Activated CD4-positive, alpha-beta memory T cell treated with anti-CD3 and anti-CD28 coated beads, Interleukin-2, amount 10 ng/mL, durations not matched to agents 7 days and 5 days (primary cell): ENCODE measurements around the gene SH3BP4. TPM values are rescaled to one million over a fixed set of nuclear protein-coding genes. Genes with fewer than 3 reads are reported as not detected.

Experiments used
- CTCF ChIA-PET: fragments of 350-600 bp; sonication (Branson Sonifier 250); formaldehyde crosslinking; loops from one replicate; lab custom pipeline; 2021; ENCODE audit warnings: antibody characterized with exemption, inconsistent platforms; lab: Charles Lee
- POLR2A ChIA-PET: fragments of 350-600 bp; sonication (Branson Sonifier 250); formaldehyde crosslinking; loops from one replicate; lab custom pipeline; 2021; ENCODE audit warnings: antibody characterized with exemption; lab: Charles Lee
- DNase-seq: peaks from one replicate; pipeline ENCODE4 v3.0.0-alpha.2; 2020
- H3K27ac Mint-ChIP-seq: one replicate; pipeline ENCODE4 v1.8.0; 2021; ENCODE audit warnings: mild to moderate bottlenecking, mixed read lengths
- H3K27me3 Mint-ChIP-seq: one replicate; pipeline ENCODE4 v1.8.0; 2021; ENCODE audit warnings: mixed read lengths
- H3K36me3 Mint-ChIP-seq: one replicate; pipeline ENCODE4 v1.8.0; 2021; ENCODE audit warnings: low read depth, mixed read lengths
- H3K4me1 Mint-ChIP-seq: one replicate; pipeline ENCODE4 v1.8.0; 2021; ENCODE audit warnings: mixed read lengths
- H3K4me3 Mint-ChIP-seq: one replicate; pipeline ENCODE4 v1.8.0; 2021; ENCODE audit warnings: mild to moderate bottlenecking, mixed read lengths
- H3K9me3 Mint-ChIP-seq: one replicate; pipeline ENCODE4 v1.8.0; 2021; ENCODE audit warnings: mixed read lengths
- total RNA-seq, 2 experiments: library from RNA; stranded (reverse); gene quantifications; one replicate each; pipeline ENCODE4 v1.2.3, GENCODE V29; 2021

Gene SH3BP4
- total RNA-seq, 2 experiments from 2014 or later, result 0.08 TPM; not detected in 1

DNA sequence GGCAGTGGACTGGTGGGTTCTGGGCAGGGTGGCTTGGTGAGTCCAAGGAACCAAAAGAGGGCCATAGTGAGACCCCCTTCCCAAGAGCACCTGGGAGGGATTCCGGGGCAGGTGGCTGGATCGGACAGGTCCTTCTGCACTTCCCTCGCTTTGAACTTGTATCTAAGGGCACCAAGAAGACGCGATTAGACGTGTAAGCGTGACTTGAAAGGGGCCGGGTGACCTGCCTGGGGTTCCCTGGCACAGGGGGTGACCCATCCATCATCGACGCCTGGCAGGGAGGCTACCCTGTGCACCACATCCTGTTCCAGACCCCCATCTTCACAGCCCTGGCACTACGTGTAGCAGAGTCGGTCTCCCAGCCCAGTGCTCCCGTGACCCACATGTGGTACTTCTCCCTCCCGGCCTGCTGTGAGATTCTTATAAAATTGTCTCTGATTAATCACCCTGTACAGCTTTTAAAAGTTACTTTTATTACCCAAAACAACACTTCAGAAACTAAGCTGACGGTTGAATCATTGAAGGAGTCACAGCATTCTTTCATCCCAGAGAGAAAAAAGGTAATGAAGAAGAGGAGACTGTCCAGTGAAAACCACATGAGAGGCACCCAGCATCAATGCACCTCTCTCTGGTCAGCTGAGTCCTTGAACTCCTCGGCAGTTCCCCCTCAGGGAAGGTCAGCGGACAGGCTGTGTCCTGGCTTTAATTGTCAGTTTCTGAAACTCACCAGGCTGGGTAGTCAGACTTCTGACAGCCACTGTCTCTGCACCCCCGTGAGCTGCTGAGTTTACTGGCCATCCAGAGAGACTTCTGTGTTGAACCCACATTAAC is 13.0 kb downstream of the SH3BP4 start:
- DNase-seq, result no peak
- H3K27ac Mint-ChIP-seq, result no peak overlapping the region
- POLR2A ChIA-PET, result no interaction called here
- H3K4me1 Mint-ChIP-seq, result no peaks in the 10 kb centered on the region
- H3K4me3 Mint-ChIP-seq, result no peak overlapping the region
- no peaks in the 10 kb centered on the region for H3K9me3 Mint-ChIP-seq
- no peaks in the 10 kb centered on the region for H3K36me3 Mint-ChIP-seq
- peaks cover 6% of the 10 kb centered on the region for H3K27me3 Mint-ChIP-seq
- CTCF ChIA-PET, result no interaction called here

DNA sequence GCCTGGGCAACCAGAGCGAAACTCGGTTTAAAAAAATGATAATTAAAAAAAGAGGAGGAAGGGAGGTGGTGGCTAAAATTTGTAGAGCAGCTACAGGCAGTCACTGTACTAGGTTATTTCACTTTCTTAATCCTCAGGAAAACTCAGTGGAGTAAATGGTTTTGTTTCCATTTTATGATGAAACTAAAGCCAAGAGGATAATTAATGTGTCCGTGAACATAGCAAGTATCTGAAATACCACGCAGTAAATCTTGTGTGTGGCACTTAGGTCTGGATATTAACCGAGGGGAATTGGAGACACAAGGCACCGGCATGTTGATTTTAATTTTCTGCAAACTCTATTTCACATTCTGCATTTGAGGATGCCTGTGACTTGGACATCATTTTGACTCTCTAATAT is 14.5 kb downstream of the SH3BP4 start:
- H3K36me3 Mint-ChIP-seq, result no peaks in the 10 kb centered on the region

DNA sequence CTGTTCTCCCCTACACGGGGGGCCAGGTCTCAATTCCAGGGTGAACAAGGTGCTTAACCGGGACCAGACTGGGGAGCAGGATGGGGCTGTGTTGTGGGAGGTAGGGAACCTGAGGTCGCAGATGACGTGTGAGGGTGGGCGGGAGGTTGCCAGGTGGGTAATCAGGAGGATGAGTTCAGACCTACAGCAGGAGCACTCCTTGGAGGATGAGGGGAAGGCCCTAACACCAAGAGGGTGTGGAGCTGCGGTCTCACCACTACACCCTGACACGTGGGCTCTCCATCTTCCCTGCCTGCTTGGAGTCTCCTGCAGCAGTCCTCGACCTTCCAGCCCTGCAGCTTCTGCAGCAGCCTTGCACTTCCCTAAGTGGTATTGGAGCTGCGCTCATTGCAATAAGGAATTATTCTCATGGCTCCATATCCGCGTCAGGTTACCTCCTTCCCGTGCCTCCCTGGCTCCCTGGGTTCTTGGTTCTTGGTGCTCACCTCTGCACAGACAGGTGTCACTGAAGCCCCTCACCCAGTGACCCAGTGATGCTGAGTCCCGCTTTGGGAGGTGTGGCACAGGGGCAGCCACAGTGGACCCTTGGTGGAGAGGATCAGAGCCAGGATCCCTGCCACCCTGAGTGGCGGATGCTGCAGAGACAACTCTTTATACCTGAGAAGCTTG is 15.5 kb downstream of the SH3BP4 start:
- Mint-ChIP-seq H3K4me3 (no peak overlapping the region), H3K27me3 (peaks cover 8% of the 10 kb centered on the region), H3K27ac (no peak overlapping the region), H3K36me3 (no peaks in the 10 kb centered on the region), H3K4me1 (no peaks in the 10 kb centered on the region), H3K9me3 (no peaks in the 10 kb centered on the region)
- no peak for DNase-seq
- ChIA-PET POLR2A (no interaction called here), CTCF (no interaction called here)

More for the DNA sequence above, 14.5 kb downstream of the SH3BP4 start:
- CTCF ChIA-PET, result no interaction called here
- H3K4me1 Mint-ChIP-seq, result no peaks in the 10 kb centered on the region
- H3K27me3 Mint-ChIP-seq, result peaks cover 8% of the 10 kb centered on the region
- POLR2A ChIA-PET, result no interaction called here
- H3K27ac Mint-ChIP-seq, result no peak overlapping the region
- no peak overlapping the region for H3K4me3 Mint-ChIP-seq
- H3K9me3 Mint-ChIP-seq, result no peaks in the 10 kb centered on the region
- DNase-seq, result no peak

DNA sequence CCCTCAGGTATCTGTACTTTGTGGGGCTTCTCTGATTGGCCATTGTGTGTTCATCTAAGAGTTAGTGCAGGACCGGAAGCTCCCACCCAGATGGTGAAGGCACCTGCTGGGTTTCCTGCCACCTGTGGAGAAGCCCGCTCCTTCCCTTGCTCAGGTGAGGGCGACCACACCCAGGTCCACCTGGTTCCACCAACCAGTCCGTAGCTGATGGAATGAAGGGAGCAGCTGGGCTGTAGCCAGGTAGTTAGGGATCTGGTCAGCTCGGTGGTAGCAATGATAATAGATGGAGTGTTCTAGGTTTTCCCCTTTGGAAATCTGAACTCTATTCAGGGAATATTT is 16.0 kb downstream of the SH3BP4 start:
- DNase-seq, result no peak
- no peak overlapping the region for H3K4me3 Mint-ChIP-seq
- H3K36me3 Mint-ChIP-seq, result no peaks in the 10 kb centered on the region
- no peaks in the 10 kb centered on the region for H3K4me1 Mint-ChIP-seq
- no peaks in the 10 kb centered on the region for H3K9me3 Mint-ChIP-seq
- no peak overlapping the region for H3K27ac Mint-ChIP-seq
- ChIA-PET POLR2A (no interaction called here), CTCF (no interaction called here)
- H3K27me3 Mint-ChIP-seq, result peaks cover 8% of the 10 kb centered on the region

DNA sequence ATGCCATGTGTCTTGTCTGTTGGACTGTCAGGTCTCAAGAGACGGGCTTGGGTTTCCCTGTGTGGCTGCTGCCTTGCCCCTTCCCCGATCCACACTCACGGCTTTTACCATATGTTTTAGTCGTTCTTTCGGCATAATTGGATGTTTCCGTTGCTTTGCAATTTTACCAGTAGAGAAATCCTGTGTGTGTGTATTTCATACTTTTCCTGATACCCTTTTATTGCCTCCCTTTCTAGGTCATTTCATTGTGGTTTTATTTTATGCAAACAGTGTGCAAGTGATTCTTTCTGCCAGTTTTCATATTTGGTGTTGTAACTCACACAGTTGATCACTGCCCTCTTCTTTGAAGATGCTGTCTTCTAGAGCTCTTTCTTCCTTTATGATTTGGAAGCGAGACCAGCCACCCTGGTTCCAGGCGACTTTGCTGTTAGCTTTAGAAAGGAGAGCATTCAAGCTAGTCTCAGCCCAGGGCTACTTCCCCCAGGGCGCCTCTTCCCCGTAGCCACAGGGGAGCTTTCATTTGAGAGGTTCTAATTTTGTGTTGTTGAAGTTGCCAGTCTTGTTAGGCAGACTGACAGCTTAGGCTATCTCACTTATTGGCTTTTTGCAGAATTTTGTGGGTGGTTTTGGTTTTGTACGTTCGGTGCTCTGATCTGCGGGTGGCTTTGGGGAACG is 17.0 kb downstream of the SH3BP4 start:
- POLR2A ChIA-PET, result no interaction called here
- Mint-ChIP-seq H3K36me3 (no peaks in the 10 kb centered on the region), H3K27ac (no peak overlapping the region), H3K9me3 (no peaks in the 10 kb centered on the region), H3K4me1 (no peaks in the 10 kb centered on the region), H3K27me3 (peaks cover 8% of the 10 kb centered on the region), H3K4me3 (no peak overlapping the region)
- DNase-seq, result no peak
- CTCF ChIA-PET, result no interaction called here

DNA sequence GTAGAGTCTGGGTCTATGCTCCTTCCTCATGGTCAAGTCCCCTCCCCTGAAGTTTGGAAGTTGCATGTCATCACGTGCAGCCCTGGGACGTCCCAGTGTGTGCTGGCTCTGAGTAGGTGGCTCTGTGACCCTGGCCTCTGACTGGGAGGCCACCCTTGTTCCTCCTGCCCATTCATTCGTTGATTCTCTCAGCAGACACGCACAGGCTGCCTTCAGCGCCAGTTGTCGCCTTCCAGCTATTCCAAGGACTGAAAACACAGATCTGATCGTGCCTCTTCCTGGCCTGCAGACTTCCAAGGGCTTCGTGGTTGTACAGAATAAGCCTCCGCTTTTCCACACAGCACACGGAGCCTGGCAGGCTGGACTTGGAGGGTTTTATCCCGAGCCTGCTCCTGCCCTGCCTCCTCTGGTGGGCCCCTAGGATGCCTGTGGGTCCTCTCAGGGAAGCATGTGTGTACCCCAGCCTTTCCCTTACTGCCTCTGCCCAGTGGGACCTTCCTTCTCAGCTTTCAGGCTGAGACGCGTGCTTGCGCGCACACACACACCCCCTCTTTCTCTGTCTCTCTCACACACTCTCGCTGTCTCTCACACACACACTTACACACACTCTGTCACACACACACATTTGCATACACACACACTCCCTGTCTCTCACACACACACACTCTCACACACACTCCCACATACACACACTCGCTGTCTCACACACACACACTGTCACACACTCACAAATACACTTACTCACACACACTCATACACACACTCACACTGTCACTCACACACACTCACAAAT is 17.7 kb downstream of the SH3BP4 start:
- Mint-ChIP-seq H3K27ac (no peak overlapping the region), H3K4me3 (no peak overlapping the region), H3K36me3 (no peaks in the 10 kb centered on the region), H3K9me3 (no peaks in the 10 kb centered on the region), H3K27me3 (peaks cover 8% of the 10 kb centered on the region), H3K4me1 (no peaks in the 10 kb centered on the region)
- no peak for DNase-seq
- ChIA-PET POLR2A (no interaction called here), CTCF (no interaction called here)

DNA sequence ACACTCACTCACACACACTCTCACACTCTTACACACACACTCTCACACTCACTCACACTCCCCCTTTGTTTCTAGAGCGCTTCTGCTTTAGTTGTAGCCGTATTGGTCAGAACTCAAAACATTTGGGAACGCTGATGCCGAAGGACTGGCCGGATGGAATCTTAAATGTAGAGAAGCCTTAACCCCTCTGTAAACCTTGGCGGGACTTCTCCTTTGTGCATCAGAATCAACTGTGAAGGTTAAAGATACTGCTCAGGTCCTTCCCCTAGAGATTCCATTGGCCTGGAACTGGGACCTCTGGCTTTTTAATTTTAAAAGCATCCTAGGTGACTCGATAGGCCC is 18.3 kb downstream of the SH3BP4 start:
- Mint-ChIP-seq H3K27me3 (peaks cover 8% of the 10 kb centered on the region), H3K36me3 (no peaks in the 10 kb centered on the region), H3K4me1 (no peaks in the 10 kb centered on the region), H3K27ac (no peak overlapping the region), H3K4me3 (no peak overlapping the region), H3K9me3 (no peaks in the 10 kb centered on the region)
- DNase-seq, result no peak
- ChIA-PET CTCF (no interaction called here), POLR2A (no interaction called here)

DNA sequence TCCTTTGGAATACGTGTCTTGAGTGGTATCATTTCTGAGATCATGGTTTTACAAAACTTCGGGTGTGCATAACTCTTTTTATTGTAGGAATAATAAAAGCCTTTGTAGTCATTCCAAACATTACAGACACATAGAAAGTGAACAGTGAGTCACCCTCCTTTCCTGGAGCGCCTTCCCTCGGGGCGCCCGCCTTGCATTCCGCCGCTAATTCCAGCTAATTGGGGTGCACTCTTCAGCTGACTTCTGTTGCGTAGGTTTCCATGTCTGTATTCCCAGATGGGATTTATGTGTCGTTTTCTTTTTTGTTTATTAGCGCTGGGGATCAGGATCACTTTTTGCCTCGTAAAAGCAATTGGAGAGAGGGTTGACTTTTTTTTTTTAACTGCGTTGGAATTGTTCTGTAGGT is 18.7 kb downstream of the SH3BP4 start:
- Mint-ChIP-seq H3K36me3 (no peaks in the 10 kb centered on the region), H3K27ac (no peak overlapping the region), H3K9me3 (no peaks in the 10 kb centered on the region), H3K4me1 (no peaks in the 10 kb centered on the region), H3K4me3 (no peak overlapping the region), H3K27me3 (peaks cover 6% of the 10 kb centered on the region)
- no peak for DNase-seq
- ChIA-PET POLR2A (no interaction called here), CTCF (no interaction called here)

DNA sequence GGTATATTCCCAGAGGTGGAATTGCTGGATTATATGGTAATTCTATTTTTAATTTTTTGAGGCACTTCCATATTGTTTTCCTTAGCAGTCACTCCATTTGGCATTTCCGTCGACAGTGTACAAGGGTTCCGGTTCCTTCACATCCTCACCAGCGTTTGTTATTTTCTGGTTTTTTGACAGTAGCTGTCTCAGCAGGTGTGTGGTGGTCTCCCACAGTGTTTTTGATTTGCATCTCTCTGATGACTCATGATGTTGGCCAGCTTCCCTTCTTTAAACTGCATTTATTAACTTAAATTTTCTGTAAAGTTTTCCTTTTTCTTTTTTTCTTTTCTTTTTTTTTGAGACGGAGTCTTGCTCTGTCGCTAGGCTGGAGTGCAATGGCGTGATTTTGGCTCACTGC is 19.7 kb downstream of the SH3BP4 start:
- Mint-ChIP-seq H3K4me1 (no peaks in the 10 kb centered on the region), H3K36me3 (no peaks in the 10 kb centered on the region), H3K27ac (no peak overlapping the region), H3K9me3 (no peaks in the 10 kb centered on the region), H3K4me3 (no peak overlapping the region), H3K27me3 (peaks cover 3% of the 10 kb centered on the region)
- ChIA-PET POLR2A (no interaction called here), CTCF (no interaction called here)
- no peak for DNase-seq

DNA sequence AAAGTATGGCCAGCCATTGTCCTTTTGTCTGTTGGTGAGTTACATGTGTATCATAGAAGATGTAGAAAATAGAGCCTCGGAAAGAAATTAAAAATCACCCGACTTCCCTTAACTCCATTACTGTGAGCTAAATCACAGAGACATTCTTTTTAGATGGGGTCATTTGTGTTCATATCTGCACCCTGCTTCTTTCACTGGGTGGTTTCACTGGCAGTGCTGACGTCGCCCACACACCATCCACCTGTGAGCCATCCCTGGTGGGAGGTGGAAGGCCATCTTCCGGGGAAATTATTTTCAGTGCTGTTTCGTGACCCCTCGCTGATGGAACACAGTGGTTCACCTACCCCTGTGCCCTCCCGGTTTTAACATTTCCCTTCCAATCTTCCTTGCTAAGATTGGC is 21.2 kb downstream of the SH3BP4 start:
- no peak overlapping the region for H3K27ac Mint-ChIP-seq
- H3K9me3 Mint-ChIP-seq, result no peaks in the 10 kb centered on the region
- H3K36me3 Mint-ChIP-seq, result no peaks in the 10 kb centered on the region
- no peaks in the 10 kb centered on the region for H3K4me1 Mint-ChIP-seq
- DNase-seq, result no peak
- no peak overlapping the region for H3K4me3 Mint-ChIP-seq
- ChIA-PET POLR2A (no interaction called here), CTCF (no interaction called here)
- H3K27me3 Mint-ChIP-seq, result peaks cover 3% of the 10 kb centered on the region

DNA sequence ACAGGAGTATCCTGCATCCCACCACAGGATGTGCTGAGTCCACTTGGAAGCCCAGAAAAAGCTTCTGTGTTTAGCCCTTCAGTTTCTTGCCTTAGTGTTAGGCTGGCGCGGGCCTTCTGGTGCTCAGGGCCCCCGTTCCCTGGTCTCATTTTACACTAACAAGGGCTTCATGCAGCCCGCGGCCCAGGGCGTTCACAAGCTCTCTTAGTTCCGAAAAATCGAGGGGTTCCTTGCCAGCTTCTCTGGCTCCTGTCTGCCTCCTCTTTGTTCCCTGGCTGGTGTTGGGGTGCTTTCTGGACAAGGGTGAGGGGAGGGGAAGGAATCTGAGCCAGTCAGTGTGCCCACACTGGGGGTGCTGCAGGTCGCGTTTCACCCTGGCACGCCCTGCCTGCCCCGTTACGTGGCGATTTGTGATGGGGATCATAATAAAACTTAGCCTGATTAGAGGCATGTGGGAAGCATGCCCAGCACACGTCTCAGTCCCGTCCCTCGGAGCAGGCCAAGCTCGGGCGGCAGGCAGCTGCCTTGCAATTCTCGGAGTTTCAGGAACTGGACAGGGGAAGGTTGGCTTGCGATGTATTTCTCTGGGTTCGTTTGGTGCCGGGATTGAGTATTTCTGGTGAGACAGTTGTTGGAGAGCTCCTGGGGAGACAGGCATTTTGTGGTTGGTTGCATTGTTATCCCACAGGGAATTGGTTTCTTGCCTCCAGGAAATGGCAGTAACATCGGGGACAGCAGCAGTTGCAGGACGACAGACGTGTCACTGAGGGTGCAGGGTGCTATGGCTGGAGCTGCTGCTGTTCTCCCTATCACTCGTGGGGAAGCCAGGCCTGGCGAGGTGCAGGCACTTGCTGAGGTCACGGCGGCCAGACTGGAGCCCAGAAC is 22.9 kb downstream of the SH3BP4 start:
- Mint-ChIP-seq H3K4me3 (no peak overlapping the region), H3K36me3 (no peaks in the 10 kb centered on the region), H3K9me3 (no peaks in the 10 kb centered on the region), H3K4me1 (no peaks in the 10 kb centered on the region), H3K27ac (no peak overlapping the region), H3K27me3 (peaks cover 3% of the 10 kb centered on the region)
- CTCF ChIA-PET, result no interaction called here
- POLR2A ChIA-PET, result no interaction called here
- no peak for DNase-seq

DNA sequence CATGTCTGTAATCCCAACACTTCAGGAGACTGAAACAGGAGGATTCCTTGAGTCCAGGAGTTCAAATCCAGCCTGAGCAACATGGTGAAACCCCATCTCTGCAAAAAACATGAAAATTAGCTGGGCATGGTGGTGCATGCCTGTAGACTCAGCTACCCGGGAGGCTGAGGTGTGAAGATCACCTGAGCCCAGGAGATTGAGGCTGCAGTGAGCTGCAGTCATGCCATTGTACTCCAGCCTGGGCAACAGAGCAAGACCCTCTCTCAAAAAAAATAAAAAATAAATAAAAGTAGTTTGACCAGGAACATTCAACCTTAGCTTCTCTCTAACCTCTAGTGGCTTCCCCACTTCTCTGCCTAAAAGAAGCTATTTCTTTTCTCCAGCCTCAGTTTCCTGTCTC is 23.8 kb downstream of the SH3BP4 start:
- Mint-ChIP-seq H3K4me1 (no peaks in the 10 kb centered on the region), H3K27me3 (no peaks in the 10 kb centered on the region), H3K9me3 (no peaks in the 10 kb centered on the region), H3K4me3 (no peak overlapping the region), H3K36me3 (no peaks in the 10 kb centered on the region), H3K27ac (no peak overlapping the region)
- no peak for DNase-seq
- ChIA-PET POLR2A (no interaction called here), CTCF (no interaction called here)
